ENCODE data around the gene VAV3.

VAV3 gene

GRCh38 chr1:107600607-107601160, 364.3 kb downstream of the VAV3 start:
- Histone ChIP-seq H3K27ac (ENCODE audit: low read depth, low read length) (no peak overlapping the region), H3K36me3 (ENCODE audit: control insufficient read depth in 1 of 2, insufficient read depth in 2 of 2, low read length in 2 of 2) (no peaks in the 10 kb centered on the region)

GRCh38 chr1:107599220-107599619, 365.8 kb downstream of the VAV3 start:
- H3K9me3 ChIP-seq (ENCODE audit: control insufficient read depth in 1 of 2, low read length in 2 of 2): no peaks in the 10 kb centered on the region
- no peaks in the 10 kb centered on the region for H3K36me3 ChIP-seq (ENCODE audit: control insufficient read depth in 1 of 2, insufficient read depth in 2 of 2, low read length in 2 of 2)
- no peak overlapping the region for H3K9ac ChIP-seq (ENCODE audit: low read depth in 1 of 2, low read length in 2 of 2)
- H3K27me3 ChIP-seq (ENCODE audit: control insufficient read depth in 1 of 2, insufficient read depth in 2 of 2, low read length in 2 of 2): no peaks in the 10 kb centered on the region
- H3K27ac ChIP-seq (ENCODE audit: low read depth, low read length): no peak overlapping the region
- no peaks in the 10 kb centered on the region for H3K4me1 ChIP-seq (ENCODE audit: control insufficient read depth in 1 of 2, insufficient read depth in 2 of 2, low read length in 2 of 2)
- H3K4me3 ChIP-seq (ENCODE audit: low read depth in 1 of 2, low read length in 2 of 2): no peak overlapping the region

More at GRCh38 chr1:107600607-107601160, 364.3 kb downstream of the VAV3 start:
- H3K9me3 ChIP-seq (ENCODE audit: control insufficient read depth in 1 of 2, low read length in 2 of 2): no peaks in the 10 kb centered on the region
- H3K4me1 ChIP-seq (ENCODE audit: control insufficient read depth in 1 of 2, insufficient read depth in 2 of 2, low read length in 2 of 2): no peaks in the 10 kb centered on the region
- H3K9ac ChIP-seq (ENCODE audit: low read depth in 1 of 2, low read length in 2 of 2): no peak overlapping the region
- H3K4me3 ChIP-seq (ENCODE audit: low read depth in 1 of 2, low read length in 2 of 2): no peak overlapping the region
- H3K27me3 ChIP-seq (ENCODE audit: control insufficient read depth in 1 of 2, insufficient read depth in 2 of 2, low read length in 2 of 2): no peaks in the 10 kb centered on the region

- no peak overlapping the region for H3K9ac ChIP-seq (ENCODE audit: low read depth in 1 of 2, low read length in 2 of 2)
- no peak overlapping the region for H3K4me3 ChIP-seq (ENCODE audit: low read depth in 1 of 2, low read length in 2 of 2)
- no peak overlapping the region for H3K27ac ChIP-seq (ENCODE audit: low read depth, low read length)
- H3K4me1 ChIP-seq (ENCODE audit: control insufficient read depth in 1 of 2, insufficient read depth in 2 of 2, low read length in 2 of 2): no peaks in the 10 kb centered on the region
- H3K36me3 ChIP-seq (ENCODE audit: control insufficient read depth in 1 of 2, insufficient read depth in 2 of 2, low read length in 2 of 2): no peaks in the 10 kb centered on the region
- H3K9me3 ChIP-seq (ENCODE audit: control insufficient read depth in 1 of 2, low read length in 2 of 2): no peaks in the 10 kb centered on the region
- H3K27me3 ChIP-seq (ENCODE audit: control insufficient read depth in 1 of 2, insufficient read depth in 2 of 2, low read length in 2 of 2): no peaks in the 10 kb centered on the region
These were observed 367.7 kb downstream of the VAV3 start for GRCh38 chr1:107597290-107597689.

GRCh38 chr1:107594536-107594935, 370.4 kb downstream of the VAV3 start:
- Histone ChIP-seq H3K27me3 (ENCODE audit: control insufficient read depth in 1 of 2, insufficient read depth in 2 of 2, low read length in 2 of 2) (no peaks in the 10 kb centered on the region), H3K4me3 (ENCODE audit: low read depth in 1 of 2, low read length in 2 of 2) (no peak overlapping the region), H3K9me3 (ENCODE audit: control insufficient read depth in 1 of 2, low read length in 2 of 2) (no peaks in the 10 kb centered on the region), H3K9ac (ENCODE audit: low read depth in 1 of 2, low read length in 2 of 2) (no peak overlapping the region), H3K4me1 (ENCODE audit: control insufficient read depth in 1 of 2, insufficient read depth in 2 of 2, low read length in 2 of 2) (no peaks in the 10 kb centered on the region), H3K27ac (ENCODE audit: low read depth, low read length) (no peak overlapping the region), H3K36me3 (ENCODE audit: control insufficient read depth in 1 of 2, insufficient read depth in 2 of 2, low read length in 2 of 2) (no peaks in the 10 kb centered on the region)

GRCh38 chr1:107593501-107594209, 371.3 kb downstream of the VAV3 start:
- Histone ChIP-seq H3K27me3 (ENCODE audit: control insufficient read depth in 1 of 2, insufficient read depth in 2 of 2, low read length in 2 of 2) (no peaks in the 10 kb centered on the region), H3K9ac (ENCODE audit: low read depth in 1 of 2, low read length in 2 of 2) (no peak overlapping the region), H3K4me3 (ENCODE audit: low read depth in 1 of 2, low read length in 2 of 2) (no peak overlapping the region), H3K4me1 (ENCODE audit: control insufficient read depth in 1 of 2, insufficient read depth in 2 of 2, low read length in 2 of 2) (no peaks in the 10 kb centered on the region), H3K36me3 (ENCODE audit: control insufficient read depth in 1 of 2, insufficient read depth in 2 of 2, low read length in 2 of 2) (no peaks in the 10 kb centered on the region), H3K27ac (ENCODE audit: low read depth, low read length) (no peak overlapping the region), H3K9me3 (ENCODE audit: control insufficient read depth in 1 of 2, low read length in 2 of 2) (no peaks in the 10 kb centered on the region)

GRCh38 chr1:107590900-107591622, 373.9 kb downstream of the VAV3 start:
- H3K36me3 ChIP-seq (ENCODE audit: control insufficient read depth in 1 of 2, insufficient read depth in 2 of 2, low read length in 2 of 2): no peaks in the 10 kb centered on the region
- H3K9me3 ChIP-seq (ENCODE audit: control insufficient read depth in 1 of 2, low read length in 2 of 2): no peaks in the 10 kb centered on the region
- no peaks in the 10 kb centered on the region for H3K4me1 ChIP-seq (ENCODE audit: control insufficient read depth in 1 of 2, insufficient read depth in 2 of 2, low read length in 2 of 2)
- H3K27me3 ChIP-seq (ENCODE audit: control insufficient read depth in 1 of 2, insufficient read depth in 2 of 2, low read length in 2 of 2): no peaks in the 10 kb centered on the region
- H3K27ac ChIP-seq (ENCODE audit: low read depth, low read length): no peak overlapping the region
- H3K4me3 ChIP-seq (ENCODE audit: low read depth in 1 of 2, low read length in 2 of 2): no peak overlapping the region
- no peak overlapping the region for H3K9ac ChIP-seq (ENCODE audit: low read depth in 1 of 2, low read length in 2 of 2)

GRCh38 chr1:107590087-107590486, 374.9 kb downstream of the VAV3 start:
- H3K4me3 ChIP-seq (ENCODE audit: low read depth in 1 of 2, low read length in 2 of 2): no peak overlapping the region

GRCh38 chr1:107588321-107588720, 376.7 kb downstream of the VAV3 start:
- H3K27me3 ChIP-seq (ENCODE audit: control insufficient read depth in 1 of 2, insufficient read depth in 2 of 2, low read length in 2 of 2): no peaks in the 10 kb centered on the region
- H3K9ac ChIP-seq (ENCODE audit: low read depth in 1 of 2, low read length in 2 of 2): no peak overlapping the region
- no peak overlapping the region for H3K4me3 ChIP-seq (ENCODE audit: low read depth in 1 of 2, low read length in 2 of 2)
- H3K9me3 ChIP-seq (ENCODE audit: control insufficient read depth in 1 of 2, low read length in 2 of 2): no peaks in the 10 kb centered on the region
- H3K36me3 ChIP-seq (ENCODE audit: control insufficient read depth in 1 of 2, insufficient read depth in 2 of 2, low read length in 2 of 2): no peaks in the 10 kb centered on the region
- H3K4me1 ChIP-seq (ENCODE audit: control insufficient read depth in 1 of 2, insufficient read depth in 2 of 2, low read length in 2 of 2): no peaks in the 10 kb centered on the region
- no peak overlapping the region for H3K27ac ChIP-seq (ENCODE audit: low read depth, low read length)

More at GRCh38 chr1:107590087-107590486, 374.9 kb downstream of the VAV3 start:
- no peak overlapping the region for H3K27ac ChIP-seq (ENCODE audit: low read depth, low read length)
- no peaks in the 10 kb centered on the region for H3K36me3 ChIP-seq (ENCODE audit: control insufficient read depth in 1 of 2, insufficient read depth in 2 of 2, low read length in 2 of 2)
- H3K9me3 ChIP-seq (ENCODE audit: control insufficient read depth in 1 of 2, low read length in 2 of 2): no peaks in the 10 kb centered on the region
- no peaks in the 10 kb centered on the region for H3K27me3 ChIP-seq (ENCODE audit: control insufficient read depth in 1 of 2, insufficient read depth in 2 of 2, low read length in 2 of 2)
- no peak overlapping the region for H3K9ac ChIP-seq (ENCODE audit: low read depth in 1 of 2, low read length in 2 of 2)
- no peaks in the 10 kb centered on the region for H3K4me1 ChIP-seq (ENCODE audit: control insufficient read depth in 1 of 2, insufficient read depth in 2 of 2, low read length in 2 of 2)

- Histone ChIP-seq H3K4me3 (ENCODE audit: low read depth in 1 of 2, low read length in 2 of 2) (no peak overlapping the region), H3K9ac (ENCODE audit: low read depth in 1 of 2, low read length in 2 of 2) (no peak overlapping the region), H3K27me3 (ENCODE audit: control insufficient read depth in 1 of 2, insufficient read depth in 2 of 2, low read length in 2 of 2) (no peaks in the 10 kb centered on the region), H3K9me3 (ENCODE audit: control insufficient read depth in 1 of 2, low read length in 2 of 2) (no peaks in the 10 kb centered on the region), H3K27ac (ENCODE audit: low read depth, low read length) (no peak overlapping the region), H3K4me1 (ENCODE audit: control insufficient read depth in 1 of 2, insufficient read depth in 2 of 2, low read length in 2 of 2) (no peaks in the 10 kb centered on the region), H3K36me3 (ENCODE audit: control insufficient read depth in 1 of 2, insufficient read depth in 2 of 2, low read length in 2 of 2) (peaks cover 0 to 8% of the 10 kb centered on the region in 2 donors)
These were observed 389.8 kb downstream of the VAV3 start for GRCh38 chr1:107575226-107575625.

- H3K27me3 ChIP-seq (ENCODE audit: control insufficient read depth in 1 of 2, insufficient read depth in 2 of 2, low read length in 2 of 2): no peaks in the 10 kb centered on the region
- no peak overlapping the region for H3K9ac ChIP-seq (ENCODE audit: low read depth in 1 of 2, low read length in 2 of 2)
- peaks cover 0 to 8% of the 10 kb centered on the region in 2 donors for H3K36me3 ChIP-seq (ENCODE audit: control insufficient read depth in 1 of 2, insufficient read depth in 2 of 2, low read length in 2 of 2)
- no peak overlapping the region for H3K27ac ChIP-seq (ENCODE audit: low read depth, low read length)
- no peaks in the 10 kb centered on the region for H3K9me3 ChIP-seq (ENCODE audit: control insufficient read depth in 1 of 2, low read length in 2 of 2)
- H3K4me3 ChIP-seq (ENCODE audit: low read depth in 1 of 2, low read length in 2 of 2): no peak overlapping the region
- no peaks in the 10 kb centered on the region for H3K4me1 ChIP-seq (ENCODE audit: control insufficient read depth in 1 of 2, insufficient read depth in 2 of 2, low read length in 2 of 2)
These were observed 390.9 kb downstream of the VAV3 start for GRCh38 chr1:107574044-107574443.

All from duodenal mucosa (tissue), 2 donors.